GM18951 (cell line): ENCODE data around the gene FOXI2.

Experiments
- POLR2A ChIP-seq: IDR thresholded peaks from 4 replicates; pipeline ENCODE4 v1.6.1; 2011; ENCODE audit warnings: mild to moderate bottlenecking; ENCODE audit not compliant: insufficient read length, insufficient read depth; ENCODE audit errors: extremely low read depth
- in situ Hi-C: fragments of 300-500 bp; cut with MboI; formaldehyde crosslinking; loops from one replicate; pipeline ENCODE4 v1.12.0; 2022; ENCODE audit warnings: low sequenced_read_pairs, mixed read lengths, inconsistent platforms; ENCODE audit not compliant: unreplicated experiment

FOXI2 gene

GRCh38 chr10:127762925-127763324 is 25.9 kb downstream of the FOXI2 start:
- no peak for TF ChIP-seq POLR2A
- in situ Hi-C loops = no loop called here

GRCh38 chr10:127774766-127775559 is 38.0 kb downstream of the FOXI2 start:
- TF ChIP-seq POLR2A = no peak
- in situ Hi-C loops = no loop called here

DNA sequence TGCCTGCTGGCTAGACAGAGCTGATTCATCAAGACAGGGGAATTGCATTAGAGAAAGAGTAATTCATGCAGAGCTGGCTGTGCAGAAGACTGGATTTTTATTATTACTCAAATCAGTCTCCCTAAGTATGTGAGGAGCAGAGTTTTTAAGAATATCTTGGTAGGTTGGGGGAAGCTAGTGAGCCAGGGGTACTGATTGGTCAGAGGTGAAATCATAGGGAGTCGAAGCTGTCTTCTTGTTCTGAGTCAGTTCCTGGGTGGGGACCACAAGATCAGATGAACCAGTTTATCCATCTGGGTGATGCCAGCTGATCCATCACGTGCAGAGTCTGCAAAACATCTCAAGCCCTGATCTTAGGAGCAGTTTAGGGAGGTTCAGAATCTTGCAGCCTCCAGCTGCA is 39.8 kb downstream of the FOXI2 start:
- TF ChIP-seq POLR2A = no peak
- in situ Hi-C loops = no loop called here

- in situ Hi-C loops = no loop called here
- TF ChIP-seq POLR2A = no peak
Observed at GRCh38 chr10:127781412-127781811, 44.4 kb downstream of the FOXI2 start.

- in situ Hi-C loops = no loop called here
Observed at GRCh38 chr10:127787873-127788272, 50.9 kb downstream of the FOXI2 start.

DNA sequence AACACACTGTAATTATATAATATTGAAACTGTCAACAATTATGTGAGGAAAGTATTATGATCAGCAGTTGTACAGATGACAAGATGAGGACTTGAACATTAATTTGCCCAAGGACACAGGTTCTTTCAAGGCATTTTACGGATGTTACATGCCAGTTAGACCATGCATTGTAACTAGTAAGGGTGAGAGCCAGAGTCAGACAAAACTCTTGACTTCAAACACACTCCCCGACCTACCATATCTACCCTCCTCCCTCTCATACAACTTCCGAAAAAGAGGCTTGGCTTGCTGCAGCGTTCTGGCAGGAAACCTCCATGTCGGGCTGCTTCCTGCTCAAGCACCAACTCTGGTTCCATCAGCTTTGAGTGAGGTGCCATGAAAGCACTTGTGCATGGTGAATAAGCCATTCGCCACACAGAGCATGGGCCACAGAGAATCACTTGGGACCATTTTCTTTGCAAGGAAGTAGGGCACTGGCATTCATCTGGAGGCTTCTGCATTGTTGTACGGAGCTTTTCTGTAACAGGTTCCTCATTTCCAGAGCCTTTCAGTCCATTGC is 53.2 kb downstream of the FOXI2 start:
- no peak for TF ChIP-seq POLR2A
- in situ Hi-C loops = no loop called here

More at GRCh38 chr10:127787873-127788272, 50.9 kb downstream of the FOXI2 start:
- no peak for TF ChIP-seq POLR2A
